ENCODE results near the gene TGDS. TPM values are rescaled to one million over a fixed set of nuclear protein-coding genes. Genes with fewer than 3 reads are reported as not detected.

TGDS gene
- total and polyA plus RNA-seq, 2 of the 8 experiments (the other 6 are each of a cell fraction or from before 2014, with no cell fraction given) = 11.6 to 11.8 TPM

- TF ChIP-seq RAD21 (IDR thresholded peaks at IDR 0.05 in 1 of 2, conservative IDR thresholded peaks at IDR 0.05 in 1 of 2; ENCODE audit: low read depth in 2 of 2, low read length in 2 of 2) = no peak
- no peak for TF ChIP-seq ZNF274 (IDR thresholded peaks at IDR 0.05; ENCODE audit: borderline replicate concordance, extremely low read depth, low read length)
- TF ChIP-seq RBBP5 (IDR thresholded peaks at IDR 0.05; ENCODE audit: borderline replicate concordance, low read depth, low read length) = no peak
- no peak for TF ChIP-seq ASH2L (IDR thresholded peaks at IDR 0.05; ENCODE audit: low read length)
- TF ChIP-seq KDM4A (IDR thresholded peaks at IDR 0.05; ENCODE audit: low read depth, low read length, severe bottlenecking) = no peak
- no peak for TF ChIP-seq GABPA (IDR thresholded peaks at IDR 0.05; ENCODE audit: borderline replicate concordance, insufficient read depth, low read length)
- TF ChIP-seq ATF2 (IDR thresholded peaks at IDR 0.05; ENCODE audit: low read length) = no peak
These were observed 12.0 kb downstream of the TGDS start (continued) for GRCh38 chr13:94583926-94584325.

Measured in H1 (cell line).